SKM-1 (cell line): ENCODE data around the gene RDM1.
"Not testable (repeated sequence)": the region's sequence is repeated elsewhere in the genome, so short reads cannot be mapped to it uniquely, and the experiment has no call there.

Experiments
- DNase-seq: peaks from one replicate; lab custom pipeline; 2025; ENCODE audit not compliant: unreplicated experiment; lab: John Stamatoyannopoulos, UW

RDM1 gene

GRCh38 chr17:35900708-35901480 lies 29.7 kb downstream of the RDM1 start:
- DNase-seq = no peak

GRCh38 chr17:35900280-35900679 lies 30.3 kb downstream of the RDM1 start:
- DNase-seq = no peak

GRCh38 chr17:35898283-35899070 lies 32.1 kb downstream of the RDM1 start:
- peak; percentile 69 for DNase-seq

- DNase-seq = not testable (repeated sequence)
These were observed 32.8 kb downstream of the RDM1 start for GRCh38 chr17:35897772-35898171.

- DNase-seq = peak; percentile 92
These were observed 34.7 kb downstream of the RDM1 start for GRCh38 chr17:35895636-35896587.

- DNase-seq = no peak
These were observed 36.4 kb downstream of the RDM1 start for GRCh38 chr17:35894206-35894605.

- DNase-seq = no peak
These were observed 36.8 kb downstream of the RDM1 start for GRCh38 chr17:35893751-35894150.

- no peak for DNase-seq
These were observed 38.2 kb downstream of the RDM1 start for GRCh38 chr17:35892091-35893035.

- no peak for DNase-seq
These were observed 39.3 kb downstream of the RDM1 start for GRCh38 chr17:35891269-35891668.

GRCh38 chr17:35890774-35891155 lies 39.8 kb downstream of the RDM1 start:
- DNase-seq = no peak

- no peak for DNase-seq
These were observed 40.5 kb downstream of the RDM1 start for GRCh38 chr17:35889818-35890773.

- no peak for DNase-seq
These were observed 41.3 kb downstream of the RDM1 start for GRCh38 chr17:35889241-35889640.

- DNase-seq = peak; percentile 89
These were observed 50.6 kb downstream of the RDM1 start, which contains the start of gene CCL5 for GRCh38 chr17:35879773-35880654. Gene CCL5 (minus strand): TSS chr17:35880360.

GRCh38 chr17:35878361-35878760 lies 52.2 kb downstream of the RDM1 start:
- DNase-seq = no peak

GRCh38 chr17:35877345-35878029 lies 53.1 kb downstream of the RDM1 start:
- no peak for DNase-seq

- no peak for DNase-seq
These were observed 54.0 kb downstream of the RDM1 start for GRCh38 chr17:35876534-35876933.

- no peak for DNase-seq
These were observed 54.8 kb downstream of the RDM1 start for GRCh38 chr17:35875800-35876139.
